Activated naive CD4-positive, alpha-beta T cell treated with anti-CD3 and anti-CD28 coated beads, Interleukin-2, amount 50 U/mL, for 16 hours (primary cell): Measurements from ENCODE around the gene OXER1.

Experiments used
- DNase-seq: peaks from one replicate; pipeline ENCODE4 v3.0.0-alpha.2; 2020

Gene OXER1, protein sequence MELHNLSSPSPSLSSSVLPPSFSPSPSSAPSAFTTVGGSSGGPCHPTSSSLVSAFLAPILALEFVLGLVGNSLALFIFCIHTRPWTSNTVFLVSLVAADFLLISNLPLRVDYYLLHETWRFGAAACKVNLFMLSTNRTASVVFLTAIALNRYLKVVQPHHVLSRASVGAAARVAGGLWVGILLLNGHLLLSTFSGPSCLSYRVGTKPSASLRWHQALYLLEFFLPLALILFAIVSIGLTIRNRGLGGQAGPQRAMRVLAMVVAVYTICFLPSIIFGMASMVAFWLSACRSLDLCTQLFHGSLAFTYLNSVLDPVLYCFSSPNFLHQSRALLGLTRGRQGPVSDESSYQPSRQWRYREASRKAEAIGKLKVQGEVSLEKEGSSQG

GRCh38 chr2:42764096-42764495 lies at the start of gene OXER1:
Gene OXER1, minus strand, starts transcription at chr2:42764135. Its CDS starts 73 bp downstream, at chr2:42764062.
- no peak for DNase-seq

DNA sequence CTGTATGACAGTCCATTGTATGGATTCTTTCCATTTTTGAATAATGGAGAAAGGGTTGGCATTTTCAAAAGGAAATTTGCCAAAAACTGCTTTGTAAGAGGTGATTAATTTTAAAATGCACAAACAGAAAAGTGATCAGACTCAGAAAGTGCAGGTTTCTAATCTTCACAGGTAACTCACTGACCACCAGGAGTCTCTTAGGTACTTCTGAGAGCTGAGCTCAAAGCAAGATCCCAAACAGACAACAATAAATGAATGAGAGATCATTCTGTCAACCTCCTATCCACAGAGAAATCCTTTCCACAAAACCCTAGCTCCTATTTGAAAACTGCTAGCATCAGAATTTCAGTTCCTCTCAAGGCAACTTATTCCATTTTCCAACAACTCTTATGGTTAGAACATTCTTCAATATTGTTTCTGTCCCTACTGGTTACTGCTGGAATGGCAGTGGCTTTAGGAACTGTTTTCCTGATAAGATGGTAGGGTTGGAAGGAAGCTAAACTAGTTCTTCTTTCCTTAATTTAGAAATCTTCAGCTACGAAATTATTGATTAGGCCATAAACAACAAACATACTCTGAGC lies 49.1 kb upstream of the OXER1 start:
- DNase-seq = no peak

DNA sequence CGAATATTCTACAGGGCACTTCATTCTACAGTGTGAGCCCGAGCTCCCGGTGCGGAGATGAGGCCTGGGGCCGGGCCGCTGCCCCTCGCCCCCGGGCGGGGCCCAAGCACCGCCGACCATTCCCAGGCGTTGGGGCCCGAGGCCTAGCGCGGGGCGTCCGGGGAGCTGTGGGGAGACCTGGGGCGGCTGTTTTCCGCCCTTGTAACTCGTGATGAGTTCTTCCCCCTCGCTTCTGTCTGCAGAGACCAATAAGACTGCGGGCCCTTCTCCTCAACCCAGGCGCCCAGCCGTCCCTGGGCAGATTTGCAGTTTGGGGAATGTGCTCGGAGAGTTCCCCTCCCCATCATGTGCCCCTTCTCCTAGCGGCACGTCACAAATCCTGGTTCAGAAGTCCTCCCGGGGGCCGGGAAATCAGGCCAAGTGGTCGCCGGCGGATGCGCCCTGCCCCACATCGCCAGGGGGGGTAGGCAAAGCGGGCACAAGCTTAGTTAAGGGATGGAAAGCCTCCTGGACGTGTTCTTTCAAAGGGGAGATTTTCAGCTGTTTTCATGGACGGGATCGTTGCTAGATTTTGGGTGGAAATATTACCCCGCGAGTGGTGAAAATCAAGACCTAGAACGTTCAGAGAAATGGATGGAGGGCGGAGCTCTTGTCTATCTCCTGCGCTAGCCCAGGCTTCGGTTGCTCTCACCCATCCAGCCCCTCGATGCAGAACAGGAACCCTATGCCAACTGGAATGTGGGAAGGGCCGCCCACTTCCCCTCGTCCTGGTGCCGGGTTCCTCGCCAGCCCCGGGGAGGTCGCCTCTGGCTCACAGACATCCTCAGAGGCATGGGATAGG lies 47.3 kb upstream of the OXER1 start:
- peak; percentile 52 for DNase-seq

GRCh38 chr2:42810121-42810970 lies 46.4 kb upstream of the OXER1 start:
- DNase-seq = peak; percentile 92

- peak; percentile 65 for DNase-seq
Observed at GRCh38 chr2:42809819-42810120, 45.8 kb upstream of the OXER1 start.

DNA sequence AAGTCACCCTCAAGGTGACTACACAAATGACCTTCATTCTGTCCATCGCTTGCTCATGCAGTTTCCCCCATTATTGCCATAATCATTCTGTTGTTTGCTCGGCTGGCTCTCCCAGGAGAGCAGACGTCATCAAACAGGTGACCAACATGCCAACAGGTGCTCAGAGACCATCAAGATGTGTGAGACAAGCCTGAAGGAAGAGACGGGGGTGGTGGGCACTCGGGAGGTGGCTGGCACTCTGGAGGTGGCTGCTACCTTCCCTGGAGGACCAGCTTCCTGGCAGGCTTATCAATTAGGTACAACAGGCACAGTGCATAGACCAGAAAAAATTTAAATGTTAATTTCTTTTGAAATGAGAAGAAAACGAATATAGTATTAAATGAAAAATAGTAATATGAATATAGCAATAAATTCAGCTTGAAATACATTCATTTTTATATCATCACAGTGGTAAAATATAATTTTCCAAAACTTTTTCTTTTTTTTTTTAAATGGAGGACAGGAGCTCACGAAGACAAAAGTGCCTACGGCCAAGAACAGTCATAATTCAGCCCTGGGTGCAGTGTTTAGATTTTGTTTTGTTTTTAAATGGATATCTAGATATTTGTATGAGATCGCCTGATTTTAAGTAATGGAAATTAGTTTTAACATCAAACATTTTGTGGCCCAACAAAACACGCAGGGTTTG lies 45.3 kb upstream of the OXER1 start:
- DNase-seq = no peak

DNA sequence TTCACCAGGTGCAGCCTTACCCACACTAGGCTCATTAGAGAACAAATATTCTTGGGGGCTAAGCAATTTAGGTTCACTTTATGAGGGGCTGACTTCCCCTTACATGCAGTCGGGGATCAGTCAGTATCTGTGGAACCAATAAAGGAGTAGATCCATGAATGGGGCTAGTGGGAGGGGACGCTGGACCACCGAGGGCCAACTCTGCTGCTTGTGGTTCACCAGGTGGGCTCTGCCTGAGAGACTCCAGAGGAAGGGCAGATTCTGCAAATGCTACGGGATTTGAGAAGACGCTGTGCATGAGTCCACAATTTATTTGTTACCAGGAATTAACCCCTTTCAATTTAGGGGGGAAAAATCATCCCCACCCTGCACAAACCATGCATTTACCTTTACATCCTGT lies 44.4 kb upstream of the OXER1 start:
- no peak for DNase-seq

GRCh38 chr2:42806786-42807185 lies 42.9 kb upstream of the OXER1 start:
- DNase-seq = no peak

DNA sequence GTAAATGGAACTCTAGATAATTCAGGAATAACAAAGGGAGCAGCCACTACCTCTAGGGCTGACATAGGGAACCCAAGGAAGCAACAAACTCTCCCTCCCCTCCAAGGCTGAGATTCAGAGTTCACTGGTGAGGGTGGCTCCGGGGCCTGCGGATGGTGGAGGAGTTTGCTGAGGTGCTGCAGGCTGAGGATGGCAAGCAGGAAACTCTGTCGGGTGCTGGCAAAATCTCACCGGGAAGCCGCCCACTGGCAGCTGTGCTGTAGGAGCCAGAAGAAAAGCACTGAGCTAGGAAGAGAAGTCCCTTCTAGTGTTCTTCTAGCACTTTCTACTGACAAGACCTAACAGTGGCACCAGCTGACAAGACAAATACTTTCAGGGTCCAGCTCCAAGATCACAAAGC lies 41.0 kb upstream of the OXER1 start:
- no peak for DNase-seq

- no peak for DNase-seq
Observed at GRCh38 chr2:42804338-42804737, 40.4 kb upstream of the OXER1 start.

DNA sequence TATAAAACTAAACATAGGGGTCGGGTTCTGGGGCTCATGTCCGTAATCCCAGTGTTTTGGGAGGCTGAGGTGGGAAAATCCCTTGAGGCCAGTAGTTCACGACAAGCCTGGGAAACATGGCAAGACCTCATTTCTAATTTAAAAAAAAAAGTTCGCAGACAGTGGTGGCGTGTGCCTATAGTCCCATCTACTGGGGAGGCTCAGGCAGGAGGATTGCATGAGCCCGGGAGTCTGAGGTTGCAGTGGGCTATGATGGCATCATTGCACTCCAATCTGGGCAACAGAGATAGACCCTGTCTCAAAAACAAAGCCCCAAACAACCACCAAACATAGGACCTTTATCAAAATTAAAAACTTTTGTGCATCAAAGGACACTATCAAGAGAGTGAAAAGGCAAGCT lies 38.2 kb upstream of the OXER1 start:
- no peak for DNase-seq

GRCh38 chr2:42801381-42801780 lies 37.4 kb upstream of the OXER1 start:
- no peak for DNase-seq

DNA sequence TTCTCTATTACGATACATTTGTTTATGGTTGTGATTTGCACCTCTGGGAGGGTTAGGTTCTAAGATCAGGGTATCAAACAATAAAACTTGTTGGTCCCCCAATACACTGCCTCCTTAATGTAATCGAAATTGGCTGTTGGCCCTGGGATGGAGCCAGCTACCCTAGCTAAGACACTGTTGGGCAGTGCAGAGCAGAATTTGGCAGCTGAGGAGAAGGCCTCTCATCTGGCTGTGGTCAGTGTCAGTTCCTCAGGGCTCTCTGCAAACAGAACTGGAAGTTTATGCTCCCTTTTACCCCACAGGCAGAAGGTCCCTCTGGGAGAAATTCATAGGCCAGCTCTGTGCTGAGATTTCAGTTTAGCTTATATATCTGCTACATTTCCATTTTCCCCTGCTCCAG lies 37.0 kb upstream of the OXER1 start:
- no peak for DNase-seq

DNA sequence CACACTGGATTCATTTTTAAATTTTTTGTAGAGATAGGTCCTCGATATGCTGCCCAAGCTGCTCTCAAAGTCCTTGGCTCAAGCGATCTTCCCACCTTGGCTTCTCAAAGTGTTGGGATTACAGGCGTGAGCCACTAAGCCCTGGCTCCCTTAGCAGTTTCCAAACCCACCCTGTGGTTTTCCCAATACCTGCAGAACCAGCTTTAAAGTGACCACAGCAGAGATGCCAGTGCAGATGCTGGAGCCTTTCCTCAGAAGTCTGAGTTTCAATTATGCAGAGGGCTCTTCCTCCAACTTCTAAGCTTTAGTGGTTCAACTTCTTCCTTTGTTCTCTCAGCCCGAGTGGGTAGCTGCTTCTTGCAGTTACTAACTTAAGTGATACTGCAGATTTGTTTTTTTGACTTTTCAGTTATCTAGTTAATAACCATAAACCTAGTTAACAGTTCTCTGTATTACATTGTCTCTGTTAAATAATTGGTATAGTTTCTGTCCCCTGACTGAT lies 36.6 kb upstream of the OXER1 start:
- no peak for DNase-seq

- no peak for DNase-seq
Observed at GRCh38 chr2:42799881-42800280, 35.9 kb upstream of the OXER1 start.

DNA sequence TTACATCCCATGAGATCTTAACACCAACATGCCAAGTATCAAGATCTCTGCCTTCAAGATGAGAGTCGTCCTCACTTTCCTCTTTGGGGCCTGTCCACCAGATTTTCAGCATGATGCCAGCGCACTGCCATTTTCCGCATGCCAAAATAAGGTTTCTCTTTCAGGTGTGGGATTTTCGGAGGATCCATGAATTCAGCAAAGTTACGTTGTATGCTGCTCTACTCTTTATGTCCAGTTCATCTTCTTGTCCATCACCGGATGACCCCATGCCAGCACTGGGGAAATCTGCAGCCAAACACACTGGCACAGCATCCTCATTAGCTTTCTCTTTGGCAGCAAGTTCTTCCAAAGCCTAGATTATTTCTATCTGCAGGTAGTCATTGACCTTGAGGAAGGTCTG lies 33.3 kb upstream of the OXER1 start:
- DNase-seq = no peak

DNA sequence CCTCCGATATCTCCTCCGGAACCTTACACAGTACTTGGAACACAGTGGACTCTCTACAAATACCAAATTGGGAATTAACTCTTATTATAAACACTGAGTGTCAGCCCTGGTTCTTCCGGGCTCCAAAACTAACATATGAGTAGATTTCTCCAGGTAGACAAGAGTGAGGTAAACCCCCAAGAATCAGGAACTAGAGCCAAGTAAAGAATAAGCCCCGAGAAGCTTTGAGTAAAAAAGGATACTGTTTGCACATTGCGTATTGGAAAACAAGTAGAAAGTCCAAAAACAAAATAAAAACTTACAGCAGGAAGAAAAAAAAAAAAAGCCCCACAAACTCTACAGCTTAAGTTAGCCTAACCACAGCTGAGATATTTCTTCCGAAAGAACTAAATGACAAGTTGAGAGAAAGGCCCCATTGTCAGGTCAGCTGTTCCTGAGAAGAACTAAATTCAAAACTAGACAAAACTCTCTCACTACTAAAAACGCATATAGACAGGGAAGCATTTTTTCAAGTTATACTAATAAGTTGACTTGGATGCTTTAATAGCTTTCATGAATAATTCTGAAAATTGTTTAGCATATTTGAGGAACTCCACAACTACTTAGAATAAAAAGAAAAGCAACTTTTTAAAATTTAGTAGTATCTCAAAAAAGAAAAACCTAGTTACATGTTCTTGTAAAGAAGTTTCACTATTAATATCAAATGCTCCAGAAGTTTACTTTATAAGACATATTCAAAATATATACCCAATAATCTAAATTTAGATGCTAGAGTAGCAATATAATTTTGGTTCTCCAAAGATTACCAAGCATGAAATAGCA lies 32.7 kb upstream of the OXER1 start:
- DNase-seq = no peak

- DNase-seq = no peak
Observed at GRCh38 chr2:42795841-42796301, 31.9 kb upstream of the OXER1 start.

- DNase-seq = no peak
Observed at GRCh38 chr2:42795275-42795674, 31.3 kb upstream of the OXER1 start.

DNA sequence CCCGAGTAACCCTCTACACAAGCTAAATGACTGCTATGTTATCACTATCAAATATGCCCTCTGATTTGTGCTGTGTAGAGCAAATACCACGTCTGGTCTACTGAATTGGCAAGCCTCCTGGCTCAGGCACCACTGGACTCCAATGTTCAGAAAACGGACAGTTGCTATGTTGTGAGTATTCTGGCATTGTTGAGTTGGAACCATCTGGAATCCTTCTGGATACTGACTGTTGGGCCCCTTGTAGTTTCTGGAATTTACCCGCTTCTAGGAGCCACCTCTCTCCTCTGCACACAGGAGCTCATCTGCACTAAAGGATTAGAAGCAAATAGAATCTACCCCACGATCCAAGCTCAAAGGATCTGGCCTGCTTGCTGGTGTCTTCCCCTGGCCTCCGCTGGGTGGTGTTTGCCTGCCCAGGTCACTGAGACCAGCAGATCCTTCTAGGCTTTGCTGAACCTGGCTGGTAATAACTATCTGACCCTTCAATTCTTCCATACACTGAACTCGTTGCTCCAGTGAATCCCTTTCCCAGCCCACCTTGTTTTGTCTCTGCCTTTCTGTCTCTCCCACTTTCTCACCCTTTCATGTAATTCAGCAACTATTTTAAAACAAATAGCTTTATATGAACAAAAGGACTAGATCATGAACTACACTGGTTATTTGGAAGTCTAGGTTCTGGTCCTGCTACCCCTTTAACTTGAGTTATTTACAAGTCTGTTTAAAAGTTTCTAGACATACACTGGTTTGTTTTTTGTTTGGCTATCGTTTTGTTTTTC lies 30.5 kb upstream of the OXER1 start:
- DNase-seq = no peak
